Stimulated activated CD4-positive, alpha-beta T cell treated with anti-CD3 and anti-CD28 coated beads, TNF-alpha, amount 100 ng/mL, for 4 hours (primary cell): ENCODE results near the gene YPEL3.

Source experiments
- DNase-seq, 3 experiments: peaks; one replicate each; pipeline ENCODE4 v3.0.0-alpha.2; 2020; ENCODE audit warnings: low read depth in 3 of 3

Gene YPEL3

DNA sequence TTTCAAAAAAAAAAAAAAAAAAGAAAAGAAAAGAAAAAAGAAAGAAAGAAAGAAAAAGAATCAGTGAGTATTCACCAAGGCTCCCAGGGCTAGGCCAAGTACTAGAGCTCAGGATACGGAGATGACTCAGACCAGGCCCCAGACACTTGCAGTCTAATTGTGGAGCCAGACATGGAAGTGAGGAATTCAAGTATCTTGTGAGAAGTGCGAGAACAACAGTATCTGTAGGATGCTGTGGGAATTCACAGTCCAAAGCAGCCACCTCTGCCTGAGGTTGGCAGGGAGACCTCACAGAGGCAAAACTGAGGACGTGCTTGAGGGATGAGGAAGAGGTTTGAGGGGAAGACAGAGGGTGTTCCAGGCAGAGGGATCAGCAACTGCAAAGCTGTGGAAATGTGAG, 44.5 kb downstream of the YPEL3 start:
- DNase-seq, result no peak

DNA sequence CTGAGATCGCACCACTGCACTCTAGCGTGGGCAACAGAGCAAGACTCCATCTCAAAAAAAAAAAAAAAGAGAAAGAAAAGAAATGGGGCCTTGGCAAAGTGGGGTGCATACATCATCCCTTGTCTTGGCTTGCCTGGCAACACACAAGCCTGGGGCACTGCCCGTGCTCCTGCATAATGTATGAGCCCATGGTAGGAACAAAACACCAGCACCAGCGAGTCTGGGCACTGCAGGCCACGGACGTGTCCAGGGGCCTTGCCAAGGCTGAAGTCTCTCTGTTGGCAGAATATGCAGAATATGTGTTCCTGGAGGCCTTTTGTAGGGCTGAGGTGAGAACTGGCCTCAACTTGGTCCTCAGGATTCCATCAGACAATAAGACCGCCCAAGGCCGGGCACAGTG, 46.1 kb downstream of the YPEL3 start:
- no peak for DNase-seq

GRCh38 chr16:30046588-30046987, 49.4 kb downstream of the YPEL3 start:
- DNase-seq, result no peak

DNA sequence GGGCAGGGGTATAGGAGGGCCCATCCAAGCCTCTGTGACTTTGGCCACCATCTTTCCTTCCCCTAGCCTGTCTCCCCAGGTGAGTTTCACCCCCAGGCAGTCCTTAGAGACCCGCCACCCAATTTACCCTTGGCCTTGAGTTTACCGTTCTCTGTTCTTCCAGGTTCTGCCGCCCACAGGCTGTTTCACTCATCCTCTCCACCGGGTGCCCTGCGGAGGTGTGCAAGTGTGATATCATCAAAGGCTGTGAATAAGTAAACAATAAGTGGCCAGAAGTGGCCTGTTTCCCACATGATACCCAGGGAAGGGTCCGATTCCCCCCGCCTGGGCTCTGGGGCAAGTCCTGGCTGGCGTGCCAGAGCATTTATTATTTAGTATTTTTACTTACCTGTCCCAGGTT, 49.8 kb downstream of the YPEL3 start:
- DNase-seq, result no peak
